ENCODE measurements around the gene ONECUT3. TPM values are rescaled to one million over a fixed set of nuclear protein-coding genes. Genes with fewer than 3 reads are reported as not detected.
A peak's percentile ranks its signal among the peaks of the same experiment; 100 is the strongest.

ONECUT3 gene
- total and polyA plus RNA-seq, 9 of the 15 experiments (the other 6 are each of a cell fraction or from before 2014, with no cell fraction given), result not detected

DNA sequence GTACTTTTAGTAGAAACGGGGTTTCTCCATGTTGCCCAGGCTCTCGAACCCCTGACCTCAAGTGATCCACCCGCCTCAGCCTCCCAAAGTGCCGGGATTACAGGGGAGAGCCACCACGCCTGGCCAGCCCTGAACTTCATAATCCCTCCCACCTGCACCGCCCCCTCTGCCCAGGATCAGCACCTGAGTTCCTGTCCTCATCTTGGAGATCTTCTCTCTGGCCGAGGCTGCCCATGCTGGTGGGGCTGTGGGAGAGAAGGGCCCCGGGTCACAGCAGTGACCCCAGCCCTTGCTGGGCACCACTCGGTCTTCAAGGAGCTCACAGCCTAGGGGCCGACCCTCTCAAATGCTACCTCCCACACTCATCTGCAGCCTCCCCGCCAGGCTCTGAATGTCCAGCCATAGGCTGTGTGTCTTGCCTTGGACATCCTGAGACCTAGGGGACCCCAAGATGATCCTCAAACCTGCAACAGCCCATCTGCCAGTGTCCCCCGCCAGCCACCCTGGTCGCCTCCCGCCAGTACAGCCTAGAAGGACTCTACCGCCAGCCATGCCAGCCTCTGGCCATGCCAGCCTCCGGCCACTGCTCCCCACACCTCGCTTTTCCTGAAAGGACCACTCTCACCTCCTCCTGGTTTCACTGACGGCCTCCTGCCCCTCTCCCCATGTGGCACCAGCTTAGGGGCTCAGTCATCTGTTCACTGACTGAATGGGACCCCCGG is 57.3 kb downstream of the ONECUT3 start (continued):
- no peak for TF ChIP-seq ADNP (tag; IDR thresholded peaks at IDR 0.05)
- TF ChIP-seq, protein P1, sequence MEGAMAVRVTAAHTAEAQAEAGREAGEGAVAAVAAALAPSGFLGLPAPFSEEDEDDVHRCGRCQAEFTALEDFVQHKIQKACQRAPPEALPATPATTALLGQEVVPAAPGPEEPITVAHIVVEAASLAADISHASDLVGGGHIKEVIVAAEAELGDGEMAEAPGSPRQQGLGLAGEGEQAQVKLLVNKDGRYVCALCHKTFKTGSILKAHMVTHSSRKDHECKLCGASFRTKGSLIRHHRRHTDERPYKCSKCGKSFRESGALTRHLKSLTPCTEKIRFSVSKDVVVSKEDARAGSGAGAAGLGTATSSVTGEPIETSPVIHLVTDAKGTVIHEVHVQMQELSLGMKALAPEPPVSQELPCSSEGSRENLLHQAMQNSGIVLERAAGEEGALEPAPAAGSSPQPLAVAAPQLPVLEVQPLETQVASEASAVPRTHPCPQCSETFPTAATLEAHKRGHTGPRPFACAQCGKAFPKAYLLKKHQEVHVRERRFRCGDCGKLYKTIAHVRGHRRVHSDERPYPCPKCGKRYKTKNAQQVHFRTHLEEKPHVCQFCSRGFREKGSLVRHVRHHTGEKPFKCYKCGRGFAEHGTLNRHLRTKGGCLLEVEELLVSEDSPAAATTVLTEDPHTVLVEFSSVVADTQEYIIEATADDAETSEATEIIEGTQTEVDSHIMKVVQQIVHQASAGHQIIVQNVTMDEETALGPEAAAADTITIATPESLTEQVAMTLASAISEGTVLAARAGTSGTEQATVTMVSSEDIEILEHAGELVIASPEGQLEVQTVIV (CRISPR knock-in tag; IDR thresholded peaks at IDR 0.05; ENCODE audit: borderline replicate concordance), result no peak
- TF ChIP-seq HMGN3 (IDR thresholded peaks at IDR 0.05; ENCODE audit: borderline replicate concordance, extremely low read depth, insufficient read length, low read depth, low read length), result peak; percentile 20
- no peak for TF ChIP-seq ZNF143 (CRISPR knock-in tag; IDR thresholded peaks at IDR 0.05)
- TF ChIP-seq, protein P2, sequence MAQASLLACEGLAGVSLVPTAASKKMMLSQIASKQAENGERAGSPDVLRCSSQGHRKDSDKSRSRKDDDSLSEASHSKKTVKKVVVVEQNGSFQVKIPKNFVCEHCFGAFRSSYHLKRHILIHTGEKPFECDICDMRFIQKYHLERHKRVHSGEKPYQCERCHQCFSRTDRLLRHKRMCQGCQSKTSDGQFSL (CRISPR knock-in tag; IDR thresholded peaks at IDR 0.05), result no peak
- TF ChIP-seq, protein P2 (tag; IDR thresholded peaks at IDR 0.05), result no peak
- TF ChIP-seq PML (IDR thresholded peaks at IDR 0.05; ENCODE audit: low read length), result no peak
